Effector memory CD8-positive, alpha-beta T cell (primary cell): ENCODE measurements around the gene C15orf61.

Source experiments
- ATAC-seq: fragments of 150-1000 bp; cut with Tn5 transposase; replicated peaks from 2 replicates; pipeline ENCODE4 v1.10.0; 2021; ENCODE audit warnings: mild to moderate bottlenecking, moderate library complexity
- DNase-seq, 3 experiments: peaks; one replicate each; pipeline ENCODE4 v3.0.0; 2021
- H3K27ac Mint-ChIP-seq, 2 donors: one replicate each; pipeline ENCODE4 v1.8.0; 2022; ENCODE audit warnings: mild to moderate bottlenecking in 2 of 2, mixed read lengths in 2 of 2, moderate library complexity in 2 of 2
- H3K27me3 Mint-ChIP-seq, 2 donors: one replicate each; pipeline ENCODE4 v1.8.0; 2022; ENCODE audit warnings: mixed read lengths in 2 of 2
- H3K36me3 Mint-ChIP-seq: one replicate; pipeline ENCODE4 v1.8.0; 2022; ENCODE audit warnings: mild to moderate bottlenecking, moderate library complexity, mixed read lengths; ENCODE audit not compliant: insufficient read depth
- H3K4me1 Mint-ChIP-seq, 2 donors: one replicate each; pipeline ENCODE4 v1.8.0; 2022; ENCODE audit warnings: low read depth in 2 of 2, mixed read lengths in 2 of 2
- H3K4me3 Mint-ChIP-seq, 2 donors: one replicate each; pipeline ENCODE4 v1.8.0; 2022; ENCODE audit warnings: mild to moderate bottlenecking in 2 of 2, mixed read lengths in 2 of 2, moderate library complexity in 2 of 2
- H3K9me3 Mint-ChIP-seq, 2 donors: one replicate each; pipeline ENCODE4 v1.8.0; 2022; ENCODE audit warnings: mixed read lengths in 2 of 2

C15orf61 gene

GRCh38 chr15:67569668-67570067, 48.7 kb downstream of the C15orf61 start:
- H3K4me3 Mint-ChIP-seq = no peak overlapping the region
- ATAC-seq = no peak

DNA sequence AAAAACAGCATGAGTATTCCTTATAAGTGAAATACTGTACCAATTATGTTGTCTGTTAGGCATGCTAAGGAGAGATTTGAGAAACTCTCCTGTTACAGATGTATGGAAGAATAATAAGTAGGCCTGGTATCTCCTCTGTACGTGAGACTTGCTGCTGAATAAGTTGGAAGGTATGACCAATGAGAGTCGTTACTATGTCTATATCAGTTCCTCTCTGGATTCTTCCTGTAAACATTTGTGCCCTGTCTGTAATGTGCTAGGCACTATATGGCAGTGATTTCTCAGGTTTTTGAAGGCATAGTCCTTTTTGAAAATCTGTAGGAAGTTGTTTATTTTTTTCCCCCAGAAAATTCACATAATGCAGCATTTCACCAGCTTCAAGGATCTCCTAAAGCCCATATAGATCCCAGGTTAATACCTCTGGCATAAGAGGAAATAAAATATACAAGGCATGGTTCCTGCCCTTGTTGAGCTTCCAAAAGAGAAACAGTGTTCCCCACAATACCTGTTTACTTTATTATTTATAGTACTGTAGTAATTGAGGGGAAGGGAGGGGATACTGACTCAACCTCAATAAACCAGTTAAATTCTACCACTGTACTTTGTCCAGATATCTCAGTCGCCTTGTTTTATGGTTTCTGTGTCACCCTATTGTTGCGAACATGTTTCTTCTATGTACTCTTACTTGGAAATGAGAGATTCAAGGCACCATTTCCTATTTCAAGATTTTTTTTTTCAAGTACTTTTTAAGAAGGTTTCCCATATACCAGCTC, 50.1 kb downstream of the C15orf61 start:
- Mint-ChIP-seq H3K9me3 (no peaks in the 10 kb centered on the region), H3K4me3 (no peak overlapping the region), H3K36me3 (peaks cover 10% of the 10 kb centered on the region), H3K4me1 (peaks cover 6 to 10% of the 10 kb centered on the region in 2 donors), H3K27me3 (no peaks in the 10 kb centered on the region), H3K27ac (no peak overlapping the region)
- DNase-seq (no peak), ATAC-seq (no peak)

More at GRCh38 chr15:67569668-67570067, 48.7 kb downstream of the C15orf61 start:
- no peaks in the 10 kb centered on the region for H3K27me3 Mint-ChIP-seq
- DNase-seq = no peak
- peaks cover 10% of the 10 kb centered on the region for H3K36me3 Mint-ChIP-seq
- no peak overlapping the region for H3K27ac Mint-ChIP-seq
- peaks cover 6 to 15% of the 10 kb centered on the region in 2 donors for H3K4me1 Mint-ChIP-seq
- no peaks in the 10 kb centered on the region for H3K9me3 Mint-ChIP-seq

DNA sequence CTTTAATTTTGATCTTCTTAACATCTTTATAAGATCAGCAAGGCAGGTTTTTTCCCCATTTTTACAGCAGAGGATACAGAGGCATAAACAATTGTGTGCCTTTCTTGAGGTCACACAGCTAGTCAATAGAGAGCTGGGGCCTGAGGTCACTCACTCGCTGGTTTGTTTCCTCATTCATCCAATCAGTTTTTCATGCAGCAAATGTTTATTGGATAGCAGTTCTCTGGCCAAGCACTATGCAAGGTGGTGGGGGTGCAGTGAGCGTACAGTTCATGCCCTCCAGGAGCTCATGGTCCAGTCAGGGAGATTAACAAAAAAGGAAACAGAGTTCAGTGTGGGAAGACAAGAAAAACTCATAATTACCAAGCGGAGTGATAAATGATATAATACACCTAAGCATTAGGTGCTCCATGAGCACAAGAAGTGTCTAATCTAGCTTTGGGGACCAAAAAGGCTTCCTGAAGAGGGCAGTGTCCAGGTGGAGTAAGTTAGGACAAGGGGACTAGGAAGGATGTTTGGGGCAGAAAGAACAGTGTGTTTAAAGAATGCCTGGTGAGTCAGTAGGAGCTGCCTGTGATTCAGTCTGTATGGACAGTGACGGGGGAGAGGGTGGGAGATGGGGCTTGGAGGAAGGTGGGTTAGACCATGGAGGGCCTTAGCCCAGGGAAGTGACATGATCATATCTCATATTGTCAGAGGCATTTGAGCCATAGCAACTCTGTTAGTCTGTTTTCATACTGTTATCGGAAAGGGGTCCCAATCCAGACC, 50.9 kb downstream of the C15orf61 start:
- no peaks in the 10 kb centered on the region for H3K27me3 Mint-ChIP-seq
- no peaks in the 10 kb centered on the region for H3K9me3 Mint-ChIP-seq
- peaks cover 10% of the 10 kb centered on the region for H3K36me3 Mint-ChIP-seq
- DNase-seq (no peak), ATAC-seq (no peak)
- no peak overlapping the region for H3K27ac Mint-ChIP-seq
- peaks cover 6 to 10% of the 10 kb centered on the region in 2 donors for H3K4me1 Mint-ChIP-seq
- no peak overlapping the region for H3K4me3 Mint-ChIP-seq

- ATAC-seq (no peak), DNase-seq (no peak)
- H3K9me3 Mint-ChIP-seq = no peaks in the 10 kb centered on the region
- H3K4me3 Mint-ChIP-seq = no peak overlapping the region
- peaks cover 4% of the 10 kb centered on the region for H3K36me3 Mint-ChIP-seq
- peaks cover 6 to 10% of the 10 kb centered on the region in 2 donors for H3K4me1 Mint-ChIP-seq
- no peak overlapping the region for H3K27ac Mint-ChIP-seq
- no peaks in the 10 kb centered on the region for H3K27me3 Mint-ChIP-seq
These were observed 52.3 kb downstream of the C15orf61 start for GRCh38 chr15:67573194-67573593.

- Mint-ChIP-seq H3K27me3 (no peaks in the 10 kb centered on the region), H3K27ac (no peak overlapping the region), H3K36me3 (no peaks in the 10 kb centered on the region), H3K9me3 (no peaks in the 10 kb centered on the region), H3K4me3 (no peak overlapping the region), H3K4me1 (peaks cover 5 to 10% of the 10 kb centered on the region in 2 donors)
- DNase-seq = no peak
- ATAC-seq = no peak
These were observed 54.1 kb downstream of the C15orf61 start for GRCh38 chr15:67575039-67575502.

DNA sequence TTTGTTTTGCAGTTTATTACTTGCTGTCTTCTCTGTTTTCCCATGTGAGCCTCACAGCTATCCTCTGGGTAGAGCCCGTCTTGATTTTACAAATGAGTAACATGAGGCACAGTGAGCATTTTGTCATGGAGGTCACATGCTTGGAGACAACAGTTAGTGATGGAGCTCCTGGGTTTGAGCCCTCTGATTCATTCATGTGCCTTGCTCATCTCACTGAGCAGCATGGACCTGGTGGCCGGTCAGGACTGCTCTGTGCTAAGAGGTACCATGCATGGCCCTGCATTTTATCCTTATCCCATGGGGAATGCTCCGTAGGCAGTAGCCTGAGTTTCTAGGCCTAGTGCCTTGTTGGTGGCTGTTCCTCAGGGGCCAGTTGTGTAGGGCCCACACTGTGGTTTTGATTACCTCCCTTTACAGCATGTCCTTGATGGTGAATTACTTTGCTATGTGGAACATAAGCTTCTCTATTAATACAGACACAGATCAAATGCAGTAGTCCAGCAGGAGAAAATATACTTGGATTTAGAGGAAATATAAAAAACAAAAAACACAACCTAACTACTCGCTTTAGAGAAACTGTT, 57.2 kb downstream of the C15orf61 start:
- no peak for ATAC-seq
- no peak overlapping the region for H3K4me3 Mint-ChIP-seq
- DNase-seq = no peak
- H3K9me3 Mint-ChIP-seq = no peaks in the 10 kb centered on the region
- H3K27ac Mint-ChIP-seq = no peak overlapping the region
- no peaks in the 10 kb centered on the region for H3K4me1 Mint-ChIP-seq
- no peaks in the 10 kb centered on the region for H3K27me3 Mint-ChIP-seq
- H3K36me3 Mint-ChIP-seq = peaks cover 7% of the 10 kb centered on the region

- Mint-ChIP-seq H3K4me1 (no peaks in the 10 kb centered on the region), H3K4me3 (no peak overlapping the region), H3K9me3 (no peaks in the 10 kb centered on the region), H3K27me3 (no peaks in the 10 kb centered on the region), H3K27ac (no peak overlapping the region), H3K36me3 (peaks cover 9% of the 10 kb centered on the region)
- ATAC-seq (no peak), DNase-seq (no peak)
These were observed 58.2 kb downstream of the C15orf61 start for GRCh38 chr15:67579164-67579563.
